ENCODE data around the gene CASP3.
"Not testable (repeated sequence)": the region's sequence is repeated elsewhere in the genome, so short reads cannot be mapped to it uniquely, and the experiment has no call there.

The CASP3 gene

GRCh38 chr4:184596617-184597185 lies 52.5 kb downstream of the CASP3 start:
- DNase-seq (ENCODE audit: low spot score), result no peak

GRCh38 chr4:184596044-184596616 lies 53.1 kb downstream of the CASP3 start:
- DNase-seq (ENCODE audit: low spot score), result no peak

GRCh38 chr4:184595430-184595829 lies 53.8 kb downstream of the CASP3 start:
- DNase-seq (ENCODE audit: low spot score), result no peak

GRCh38 chr4:184593461-184593860 lies 55.8 kb downstream of the CASP3 start:
- DNase-seq (ENCODE audit: low spot score), result no peak

- DNase-seq (ENCODE audit: low spot score), result not testable (repeated sequence)
Observed at GRCh38 chr4:184591747-184592270, 57.4 kb downstream of the CASP3 start.

- no peak for DNase-seq (ENCODE audit: low spot score)
Observed at GRCh38 chr4:184591070-184591677, 58.1 kb downstream of the CASP3 start.

- DNase-seq (ENCODE audit: low spot score), result no peak
Observed at GRCh38 chr4:184590196-184590595, 59.1 kb downstream of the CASP3 start.

- no peak for DNase-seq (ENCODE audit: low spot score)
Observed at GRCh38 chr4:184588893-184589292, 60.4 kb downstream of the CASP3 start.

GRCh38 chr4:184587701-184588100 lies 61.5 kb downstream of the CASP3 start:
- no peak for DNase-seq (ENCODE audit: low spot score)

- DNase-seq (ENCODE audit: low spot score), result no peak
Observed at GRCh38 chr4:184587221-184587620, 62.0 kb downstream of the CASP3 start.

GRCh38 chr4:184583738-184584502 lies 65.3 kb downstream of the CASP3 start:
- no peak for DNase-seq (ENCODE audit: low spot score)

Measured in GM03348 (cell line).